ENCODE data around the gene LTBP1.
A peak's percentile ranks its signal among the peaks of the same experiment; 100 is the strongest.

LTBP1 gene

GRCh38 chr2:33134791-33135560 is 188.2 kb downstream of the LTBP1 start:
- ATAC-seq (ENCODE audit: low read depth): peak; percentile 22; the same call in 2 of the 3 replicates
- Histone ChIP-seq H3K4me3 (ENCODE audit: severe bottlenecking) (peak overlapping the region; percentile 18), H3K9me3 (ENCODE audit: severe bottlenecking) (no peaks in the 10 kb centered on the region), H3K27ac (ENCODE audit: poor library complexity, severe bottlenecking) (peak overlapping the region; percentile 59), H3K27me3 (ENCODE audit: insufficient read depth, poor library complexity, severe bottlenecking) (no peaks in the 10 kb centered on the region), H3K36me3 (ENCODE audit: low read depth) (no peaks in the 10 kb centered on the region), H3K4me1 (ENCODE audit: insufficient read depth, poor library complexity, severe bottlenecking) (peaks cover 25% of the 10 kb centered on the region)
- no peak for TF ChIP-seq CTCF (IDR thresholded peaks at IDR 0.05; ENCODE audit: poor library complexity, severe bottlenecking)
- no peak for DNase-seq (ENCODE audit: low spot score)

- no peak for TF ChIP-seq CTCF (IDR thresholded peaks at IDR 0.05; ENCODE audit: poor library complexity, severe bottlenecking)
- Histone ChIP-seq H3K9me3 (ENCODE audit: severe bottlenecking) (no peaks in the 10 kb centered on the region), H3K27ac (ENCODE audit: poor library complexity, severe bottlenecking) (peak overlapping the region; percentile 59), H3K4me1 (ENCODE audit: insufficient read depth, poor library complexity, severe bottlenecking) (peaks cover 25% of the 10 kb centered on the region), H3K4me3 (ENCODE audit: severe bottlenecking) (peak overlapping the region; percentile 18), H3K27me3 (ENCODE audit: insufficient read depth, poor library complexity, severe bottlenecking) (no peaks in the 10 kb centered on the region), H3K36me3 (ENCODE audit: low read depth) (no peaks in the 10 kb centered on the region)
- DNase-seq (ENCODE audit: low spot score): no peak
- no peak for ATAC-seq (ENCODE audit: low read depth)
Observed at GRCh38 chr2:33135645-33136044, 188.9 kb downstream of the LTBP1 start.

GRCh38 chr2:33136056-33136455 is 189.3 kb downstream of the LTBP1 start:
- DNase-seq (ENCODE audit: low spot score) (no peak), ATAC-seq (ENCODE audit: low read depth) (no peak)
- Histone ChIP-seq H3K4me3 (ENCODE audit: severe bottlenecking) (peak overlapping the region; percentile 18), H3K27me3 (ENCODE audit: insufficient read depth, poor library complexity, severe bottlenecking) (no peaks in the 10 kb centered on the region), H3K36me3 (ENCODE audit: low read depth) (no peaks in the 10 kb centered on the region), H3K4me1 (ENCODE audit: insufficient read depth, poor library complexity, severe bottlenecking) (peaks cover 22% of the 10 kb centered on the region), H3K9me3 (ENCODE audit: severe bottlenecking) (no peaks in the 10 kb centered on the region), H3K27ac (ENCODE audit: poor library complexity, severe bottlenecking) (peak overlapping the region; percentile 59)
- TF ChIP-seq CTCF (IDR thresholded peaks at IDR 0.05; ENCODE audit: poor library complexity, severe bottlenecking): no peak

GRCh38 chr2:33136566-33136965 is 189.8 kb downstream of the LTBP1 start:
- Histone ChIP-seq H3K9me3 (ENCODE audit: severe bottlenecking) (no peaks in the 10 kb centered on the region), H3K4me1 (ENCODE audit: insufficient read depth, poor library complexity, severe bottlenecking) (peaks cover 18% of the 10 kb centered on the region), H3K27me3 (ENCODE audit: insufficient read depth, poor library complexity, severe bottlenecking) (no peaks in the 10 kb centered on the region), H3K4me3 (ENCODE audit: severe bottlenecking) (peak overlapping the region; percentile 18), H3K27ac (ENCODE audit: poor library complexity, severe bottlenecking) (peak overlapping the region; percentile 59), H3K36me3 (ENCODE audit: low read depth) (no peaks in the 10 kb centered on the region)
- DNase-seq (ENCODE audit: low spot score): no peak
- TF ChIP-seq CTCF (IDR thresholded peaks at IDR 0.05; ENCODE audit: poor library complexity, severe bottlenecking): no peak
- no peak for ATAC-seq (ENCODE audit: low read depth)

- H3K4me1 ChIP-seq (ENCODE audit: insufficient read depth, poor library complexity, severe bottlenecking): peaks cover 18% of the 10 kb centered on the region
- ATAC-seq (ENCODE audit: low read depth) (no peak), DNase-seq (ENCODE audit: low spot score) (no peak)
- no peak overlapping the region for H3K4me3 ChIP-seq (ENCODE audit: severe bottlenecking)
- no peaks in the 10 kb centered on the region for H3K27me3 ChIP-seq (ENCODE audit: insufficient read depth, poor library complexity, severe bottlenecking)
- H3K36me3 ChIP-seq (ENCODE audit: low read depth): no peaks in the 10 kb centered on the region
- TF ChIP-seq CTCF (IDR thresholded peaks at IDR 0.05; ENCODE audit: poor library complexity, severe bottlenecking): no peak
- H3K9me3 ChIP-seq (ENCODE audit: severe bottlenecking): no peaks in the 10 kb centered on the region
- no peak overlapping the region for H3K27ac ChIP-seq (ENCODE audit: poor library complexity, severe bottlenecking)
Observed at GRCh38 chr2:33137331-33137730, 190.6 kb downstream of the LTBP1 start.

All from RWPE2 (cell line).